K562 (cell line): Measurements from ENCODE around the gene KLHDC7B. TPM values are rescaled to one million over a fixed set of nuclear protein-coding genes. Genes with fewer than 3 reads are reported as not detected.

ENCODE experiments used
- BRF1 ChIP-seq: IDR thresholded peaks from 3 replicates; pipeline ENCODE4 v1.6.1; 2011; ENCODE audit warnings: borderline replicate concordance, mild to moderate bottlenecking; ENCODE audit not compliant: insufficient read length; ENCODE audit errors: extremely low read depth
- CHAMP1 ChIP-seq: fragments of 450-650 bp; IDR thresholded peaks from 2 replicates; pipeline ENCODE4 v1.6.1; 2016; ENCODE audit warnings: mild to moderate bottlenecking
- CLOCK ChIP-seq: fragments of 250-450 bp; sonication (Bioruptor Pico); IDR thresholded peaks from 2 replicates; pipeline ENCODE4 v1.4.0; 2020; ENCODE audit warnings: mild to moderate bottlenecking, moderate library complexity, borderline replicate concordance
- COPS2 ChIP-seq: fragments of 450-650 bp; conservative IDR thresholded peaks from 2 replicates; pipeline ENCODE4 v1.6.1; 2016; ENCODE audit warnings: mild to moderate bottlenecking, moderate library complexity
- E2F1 ChIP-seq: sonication (generic); formaldehyde crosslinking; IDR thresholded peaks from 2 replicates; pipeline ENCODE4 v1.8.1; 2023; ENCODE audit warnings: mild to moderate bottlenecking, missing genetic modification reagents, moderate library complexity
- HNRNPL ChIP-seq: fragments of 200-400 bp; formaldehyde crosslinking; IDR thresholded peaks from 2 replicates; pipeline ENCODE4 v1.6.1; 2017; ENCODE audit warnings: low read depth, mild to moderate bottlenecking, low read length
- KDM2B ChIP-seq: fragments of 250-450 bp; sonication (Bioruptor Pico); IDR thresholded peaks from 2 replicates; pipeline ENCODE4 v1.8.0; 2021; ENCODE audit warnings: mild to moderate bottlenecking, moderate library complexity
- PHB2 ChIP-seq: fragments of 450-650 bp; IDR thresholded peaks from 2 replicates; pipeline ENCODE4 v1.6.1; 2017; ENCODE audit warnings: low read depth
- POLR3G ChIP-seq: IDR thresholded peaks from 2 replicates; pipeline ENCODE4 v1.6.1; 2011; ENCODE audit not compliant: insufficient read length, insufficient replicate concordance; ENCODE audit errors: extremely low read depth
- PURB ChIP-seq: sonication (generic); formaldehyde crosslinking; IDR thresholded peaks from 2 replicates; pipeline ENCODE4 v1.9.0; 2021; ENCODE audit warnings: low read depth, mild to moderate bottlenecking, missing genetic modification reagents
- RBM39 ChIP-seq: fragments of 200-400 bp; formaldehyde crosslinking; optimal IDR thresholded peaks from 2 replicates; pipeline ENCODE3; 2018; ENCODE audit warnings: low read depth, low read length
- RFX7 ChIP-seq: fragments of 250-450 bp; sonication (Bioruptor Pico); IDR thresholded peaks from 2 replicates; pipeline ENCODE4 v1.5.1; 2021; ENCODE audit warnings: mild to moderate bottlenecking
- SMARCC2 ChIP-seq: fragments of 450-650 bp; IDR thresholded peaks from 2 replicates; pipeline ENCODE4 v1.6.1; 2017; ENCODE audit warnings: antibody characterized with exemption, moderate library complexity, mild to moderate bottlenecking, low read depth
- TGIF2 ChIP-seq: sonication (generic); formaldehyde crosslinking; IDR thresholded peaks from 2 replicates; pipeline ENCODE4 v1.8.1; 2022; ENCODE audit warnings: mild to moderate bottlenecking, missing genetic modification reagents, moderate library complexity
- ZBTB1 ChIP-seq: sonication (generic); formaldehyde crosslinking; IDR thresholded peaks from 2 replicates; pipeline ENCODE4 v1.8.1; 2023; ENCODE audit warnings: missing genetic modification reagents, low read depth, mild to moderate bottlenecking, borderline replicate concordance
- ZBTB49 ChIP-seq: sonication (generic); formaldehyde crosslinking; IDR thresholded peaks from 2 replicates; pipeline ENCODE4 v1.8.0; 2022; ENCODE audit warnings: missing genetic modification reagents, mild to moderate bottlenecking, borderline replicate concordance
- ZNF507 ChIP-seq: conservative IDR thresholded peaks from 2 replicates; pipeline ENCODE4 v1.6.1; 2017; ENCODE audit warnings: missing genetic modification characterization, missing compliant biosample characterization
- ZNF561 ChIP-seq: fragments of 450-650 bp; formaldehyde crosslinking; conservative IDR thresholded peaks from 2 replicates; pipeline ENCODE4 v1.4.0; 2020; ENCODE audit warnings: mild to moderate bottlenecking, moderate library complexity
- ZNF584 ChIP-seq: fragments of 200-800 bp; sonication (Bioruptor generic); IDR thresholded peaks from 2 replicates; pipeline ENCODE4 v1.6.1; 2016; ENCODE audit warnings: low read depth, mild to moderate bottlenecking, missing genetic modification characterization, missing compliant biosample characterization
- polyA plus RNA-seq, 8 experiments: library from polyadenylated mRNA; depleted of rRNA in 4 of 8; stranded (reverse) in 5 of 8; unstranded in 3 of 8; fragments of >200 nt; fragmentation: Nextera tagmentation in 2 of 8; fragmentation: Illumina TruSeq in 1 of 8; extraction: Ambion mirVana in 2 of 8; extraction: Trizol in 1 of 8; gene quantifications; 2 replicates each; pipeline versions ENCODE4 v1.2.1 to v1.2.3, GENCODE V29; 2011 to 2014; ENCODE audit warnings: inconsistent platforms in 1 of 8, missing spikeins in 1 of 8
- total RNA-seq, 7 experiments: library from RNA; depleted of rRNA in 6 of 7; stranded (reverse); fragments of >200 nt in 6 of 7; fragmentation: Illumina TruSeq in 2 of 7; extraction: Trizol in 2 of 7; gene quantifications; 2 replicates each; pipeline versions ENCODE4 v1.2.1 to v1.2.3, GENCODE V29; 2011 to 2021; ENCODE audit warnings: low replicate concordance in 1 of 7

The KLHDC7B gene
- total and polyA plus RNA-seq, 9 of the 15 experiments (the other 6 are each of a cell fraction or from before 2014, with no cell fraction given): 0.04 to 0.22 (median 0.05) TPM; not detected in 4

GRCh38 chr22:50525104-50525857, 20.4 kb upstream of the KLHDC7B start, which contains the start of gene SCO2 (continued):
- TF ChIP-seq SMARCC2: no peak
- no peak for TF ChIP-seq ZBTB49
- no peak for TF ChIP-seq RFX7 (CRISPR knock-in tag)
- no peak for TF ChIP-seq POLR3G
- no peak for TF ChIP-seq COPS2
- no peak for TF ChIP-seq ZNF561 (CRISPR knock-in tag)
- TF ChIP-seq ZNF507 (tag): no peak
- no peak for TF ChIP-seq ZNF584 (CRISPR knock-in tag)
- no peak for TF ChIP-seq BRF1
- peak; percentile 6; the same call in 1 of the 2 replicates for TF ChIP-seq ZBTB1 (CRISPR knock-in tag)
- TF ChIP-seq KDM2B (CRISPR knock-in tag): no peak
- no peak for TF ChIP-seq PHB2
- no peak for TF ChIP-seq CLOCK (CRISPR knock-in tag)
- TF ChIP-seq CHAMP1: no peak
- TF ChIP-seq PURB (CRISPR knock-in tag): no peak
- peak; percentile 83; the same call in 1 of the 2 replicates for TF ChIP-seq E2F1 (CRISPR knock-in tag)
- no peak for TF ChIP-seq HNRNPL
- TF ChIP-seq RBM39: no peak
- no peak for TF ChIP-seq TGIF2 (CRISPR knock-in tag)
